ENCODE measurements around the gene GJC1.

GRCh38 chr17:44780161-44780560 is 49.9 kb downstream of the GJC1 start:
- no peak for TF ChIP-seq CTCF (IDR thresholded peaks at IDR 0.05; ENCODE audit: poor library complexity, severe bottlenecking)
- TF ChIP-seq POLR2AphosphoS5 (IDR thresholded peaks at IDR 0.05) = no peak
